Osteoblast (primary cell): ENCODE results near the gene PPT2. TPM values are rescaled to one million over a fixed set of nuclear protein-coding genes. Genes with fewer than 3 reads are reported as not detected.
A peak's percentile ranks its signal among the peaks of the same experiment; 100 is the strongest.
"Not testable (repeated sequence)": the region's sequence is repeated elsewhere in the genome, so short reads cannot be mapped to it uniquely, and the experiment has no call there.

Experiments
- DNase-seq: peaks from one replicate; pipeline ENCODE4 v3.0.0; 2011; ENCODE audit warnings: low spot score, mixed read lengths; ENCODE audit not compliant: insufficient read length; ENCODE audit errors: missing footprints
- H2AFZ ChIP-seq: 2 replicates; pipeline ENCODE4 v1.6.0; 2011; ENCODE audit warnings: mild to moderate bottlenecking, low read length
- H3K27ac ChIP-seq: 2 replicates; pipeline ENCODE4 v1.5.1; 2011; ENCODE audit warnings: mild to moderate bottlenecking, low read depth, low read length, moderate library complexity
- H3K27me3 ChIP-seq: 2 replicates; pipeline ENCODE4 v1.6.0; 2012; ENCODE audit warnings: mild to moderate bottlenecking, control low read depth, inconsistent platforms, low read length, moderate library complexity; ENCODE audit not compliant: insufficient read depth
- H3K36me3 ChIP-seq: 2 replicates; pipeline ENCODE4 v1.5.1; 2011; ENCODE audit warnings: mild to moderate bottlenecking, low read length, control low read depth, moderate library complexity; ENCODE audit not compliant: insufficient read depth
- H3K4me1 ChIP-seq: 2 replicates; pipeline ENCODE4 v1.5.1; 2011; ENCODE audit warnings: mild to moderate bottlenecking, low read length, control low read depth, moderate library complexity; ENCODE audit not compliant: insufficient read depth
- H3K4me2 ChIP-seq: 2 replicates; pipeline ENCODE4 v1.6.0; 2011; ENCODE audit warnings: mild to moderate bottlenecking, low read length; ENCODE audit not compliant: insufficient read depth
- H3K4me3 ChIP-seq: fragments of 200-600 bp; sonication (generic); 3 replicates; pipeline ENCODE4 v1.5.1; 2012; ENCODE audit warnings: mild to moderate bottlenecking, low read length, inconsistent platforms; ENCODE audit not compliant: insufficient read depth
- H3K79me2 ChIP-seq: 2 replicates; pipeline ENCODE4 v1.6.0; 2012; ENCODE audit warnings: mild to moderate bottlenecking, low read length, control low read depth, inconsistent platforms; ENCODE audit not compliant: insufficient read depth
- H3K9me3 ChIP-seq: 2 replicates; pipeline ENCODE4 v1.5.1; 2011; ENCODE audit warnings: low read depth, low read length, control low read depth
- H4K20me1 ChIP-seq: 2 replicates; pipeline ENCODE4 v1.6.0; 2012; ENCODE audit warnings: mild to moderate bottlenecking, low read length, control low read depth; ENCODE audit not compliant: insufficient read depth
- CTCF ChIP-seq: IDR thresholded peaks from 2 replicates; pipeline ENCODE4 v1.5.1; 2011; ENCODE audit warnings: mild to moderate bottlenecking, low read depth, low read length, moderate library complexity; ENCODE audit errors: extremely low read depth
- total RNA-seq: library from RNA; depleted of rRNA; stranded (reverse); fragments of >200 nt; gene quantifications from 2 replicates; pipeline ENCODE4 v1.2.3, GENCODE V29; 2012

The PPT2 gene
- total RNA-seq, 1 donor, result 8.3 TPM

- TF ChIP-seq CTCF, result no peak
- H4K20me1 ChIP-seq, result no peaks in the 10 kb centered on the region
- no peaks in the 10 kb centered on the region for H3K9me3 ChIP-seq
- peak; percentile 74 for DNase-seq
- H3K27me3 ChIP-seq, result no peaks in the 10 kb centered on the region
- peaks cover 4% of the 10 kb centered on the region for H3K36me3 ChIP-seq
- peak within 1 kb of the TSS; percentile 61 for H3K4me2 ChIP-seq
- H3K4me3 ChIP-seq, result peak within 1 kb of the TSS; percentile 45
- H3K79me2 ChIP-seq, result peaks cover 16% of the 10 kb centered on the region
- peaks cover 32% of the 10 kb centered on the region for H3K4me1 ChIP-seq
- peak within 1 kb of the TSS; percentile 81 for H2AFZ ChIP-seq
- no peak within 1 kb of the TSS for H3K27ac ChIP-seq
Measured at GRCh38 chr6:32192608-32193039, 38.7 kb downstream of the PPT2 start, which contains the start of gene GPSM3. GPSM3 (minus strand) TSS chr6:32192643; CDS start chr6:32192513, 130 bp downstream.

GRCh38 chr6:32193096-32193495 lies 39.2 kb downstream of the PPT2 start:
- H3K9me3 ChIP-seq, H3K27me3 ChIP-seq, DNase-seq, H3K36me3 ChIP-seq, H3K4me3 ChIP-seq, H4K20me1 ChIP-seq, H3K27ac ChIP-seq: not testable (repeated sequence)
- Histone ChIP-seq H3K4me2 (peak overlapping the region; percentile 61), H2AFZ (peak overlapping the region; percentile 81), H3K4me1 (peaks cover 32% of the 10 kb centered on the region), H3K79me2 (peaks cover 15% of the 10 kb centered on the region)

GRCh38 chr6:32194388-32194787 lies 40.4 kb downstream of the PPT2 start:
- DNase-seq, result peak; percentile 17
- H3K4me2 ChIP-seq, result no peak overlapping the region
- no peak for TF ChIP-seq CTCF
- no peaks in the 10 kb centered on the region for H3K27me3 ChIP-seq
- no peaks in the 10 kb centered on the region for H4K20me1 ChIP-seq
- no peak overlapping the region for H2AFZ ChIP-seq
- peaks cover 32% of the 10 kb centered on the region for H3K4me1 ChIP-seq
- no peak overlapping the region for H3K4me3 ChIP-seq
- peak overlapping the region; percentile 96 for H3K27ac ChIP-seq
- no peaks in the 10 kb centered on the region for H3K9me3 ChIP-seq
- peaks cover 5% of the 10 kb centered on the region for H3K79me2 ChIP-seq
- H3K36me3 ChIP-seq, result no peaks in the 10 kb centered on the region

- peak; percentile 73 for TF ChIP-seq CTCF
- H3K4me2 ChIP-seq, result peak overlapping the region; percentile 99
- peaks cover 32% of the 10 kb centered on the region for H3K4me1 ChIP-seq
- DNase-seq, result peak; percentile 93
- H3K27ac ChIP-seq, result peak overlapping the region; percentile 96
- no peaks in the 10 kb centered on the region for H3K27me3 ChIP-seq
- peaks cover 2% of the 10 kb centered on the region for H3K79me2 ChIP-seq
- H3K9me3 ChIP-seq, result no peaks in the 10 kb centered on the region
- H4K20me1 ChIP-seq, result no peaks in the 10 kb centered on the region
- H3K4me3 ChIP-seq, result peak overlapping the region; percentile 73
- peak overlapping the region; percentile 81 for H2AFZ ChIP-seq
- H3K36me3 ChIP-seq, result no peaks in the 10 kb centered on the region
Measured at GRCh38 chr6:32194825-32195651, 41.1 kb downstream of the PPT2 start.
